WTC11 (cell line): ENCODE measurements around the gene ST6GAL1. TPM values are rescaled to one million over a fixed set of nuclear protein-coding genes. Genes with fewer than 3 reads are reported as not detected.
"Not testable (repeated sequence)": the region's sequence is repeated elsewhere in the genome, so short reads cannot be mapped to it uniquely, and the experiment has no call there.

Experiments
- ATAC-seq: fragments of 200-7000 bp; cut with Tn5 transposase; 2 replicates; pipeline ENCODE4 v1.10.0; 2021; ENCODE audit warnings: mild to moderate bottlenecking, moderate library complexity
- CTCF ChIA-PET: fragments of 300-600 bp; sonication (Branson Sonifier 250); formaldehyde crosslinking; loops from one replicate; lab custom pipeline; 2021; ENCODE audit warnings: antibody characterized with exemption; lab: Charles Lee
- POLR2A ChIA-PET: fragments of 350-600 bp; sonication (Branson Sonifier 250); formaldehyde crosslinking; loops from one replicate; lab custom pipeline; 2021; ENCODE audit warnings: antibody characterized with exemption; lab: Charles Lee
- DNase-seq: peaks from one replicate; pipeline ENCODE4 v3.0.0; 2021; ENCODE audit warnings: low spot score
- H3K27ac Mint-ChIP-seq: 2 replicates; pipeline ENCODE4 v1.8.0; 2021; ENCODE audit warnings: mixed read lengths
- H3K27me3 Mint-ChIP-seq: 2 replicates; pipeline ENCODE4 v1.8.0; 2021; ENCODE audit warnings: low read depth, mild to moderate bottlenecking, moderate library complexity, mixed read lengths
- H3K36me3 Mint-ChIP-seq: 2 replicates; pipeline ENCODE4 v1.8.0; 2021; ENCODE audit warnings: mixed read lengths
- H3K4me1 Mint-ChIP-seq: 2 replicates; pipeline ENCODE4 v1.8.0; 2022; ENCODE audit warnings: mixed read lengths
- H3K4me3 Mint-ChIP-seq: 2 replicates; pipeline ENCODE4 v1.8.0; 2021; ENCODE audit warnings: mild to moderate bottlenecking, moderate library complexity, mixed read lengths
- H3K9me3 Mint-ChIP-seq: 2 replicates; pipeline ENCODE4 v1.8.0; 2021; ENCODE audit warnings: mixed read lengths
- AFF4 ChIP-seq: sonication (generic); formaldehyde crosslinking; IDR thresholded peaks from 2 replicates; pipeline ENCODE4 v1.8.1; 2023; ENCODE audit warnings: mild to moderate bottlenecking, missing genetic modification reagents, borderline replicate concordance
- ATF1 ChIP-seq: sonication (generic); formaldehyde crosslinking; IDR thresholded peaks from 2 replicates; pipeline ENCODE4 v1.8.1; 2023; ENCODE audit warnings: mild to moderate bottlenecking, moderate library complexity, missing genetic modification reagents
- ELF4 ChIP-seq: sonication (generic); formaldehyde crosslinking; IDR thresholded peaks from 2 replicates; pipeline ENCODE4 v1.8.1; 2022; ENCODE audit warnings: low read depth, mild to moderate bottlenecking, moderate library complexity, missing genetic modification reagents
- GABPB1 ChIP-seq: sonication (generic); formaldehyde crosslinking; IDR thresholded peaks from 2 replicates; pipeline ENCODE4 v1.8.1; 2023; ENCODE audit warnings: mild to moderate bottlenecking, missing genetic modification reagents
- NFE2L1 ChIP-seq: sonication (generic); formaldehyde crosslinking; IDR thresholded peaks from 2 replicates; pipeline ENCODE4 v1.8.1; 2023; ENCODE audit warnings: missing genetic modification reagents
- NR2C2 ChIP-seq: sonication (generic); formaldehyde crosslinking; IDR thresholded peaks from 2 replicates; pipeline ENCODE4 v1.8.0; 2022; ENCODE audit warnings: mild to moderate bottlenecking, missing genetic modification reagents
- SP1 ChIP-seq: sonication (generic); formaldehyde crosslinking; conservative IDR thresholded peaks from 2 replicates; pipeline ENCODE4 v1.8.1; 2022; ENCODE audit warnings: missing genetic modification reagents
- TP53 ChIP-seq: sonication (generic); formaldehyde crosslinking; IDR thresholded peaks from 2 replicates; pipeline ENCODE4 v1.8.1; 2023; ENCODE audit warnings: mild to moderate bottlenecking, missing genetic modification reagents
- ZNF281 ChIP-seq: sonication (generic); formaldehyde crosslinking; IDR thresholded peaks from 2 replicates; pipeline ENCODE4 v1.8.0; 2023; ENCODE audit warnings: mild to moderate bottlenecking, missing genetic modification reagents
- ZNF423 ChIP-seq: fragments of 250-450 bp; sonication (Bioruptor Pico); IDR thresholded peaks from 2 replicates; pipeline ENCODE4 v2.1.2; 2022; ENCODE audit warnings: mild to moderate bottlenecking, moderate library complexity
- total RNA-seq: library from RNA; stranded (reverse); gene quantifications from 3 replicates; pipeline ENCODE4 v1.2.3, GENCODE V29; 2021
- TF ChIP-seq, protein P1 (sequence below): sonication (generic); formaldehyde crosslinking; IDR thresholded peaks from 2 replicates; pipeline ENCODE4 v1.8.1; 2023; ENCODE audit warnings: mild to moderate bottlenecking, missing genetic modification reagents, moderate library complexity
- TF ChIP-seq, protein P2 (sequence below): sonication (generic); formaldehyde crosslinking; IDR thresholded peaks from 2 replicates; pipeline ENCODE4 v1.8.1; 2023; ENCODE audit warnings: mild to moderate bottlenecking, moderate library complexity, missing genetic modification reagents
- TF ChIP-seq, protein P3 (sequence below): sonication (generic); formaldehyde crosslinking; conservative IDR thresholded peaks from 2 replicates; pipeline ENCODE4 v1.8.1; 2022; ENCODE audit warnings: mild to moderate bottlenecking, missing genetic modification reagents
- TF ChIP-seq, protein P4 (sequence below): fragments of 250-450 bp; sonication (Bioruptor Pico); conservative IDR thresholded peaks from 2 replicates; pipeline ENCODE4 v1.9.0; 2021; ENCODE audit warnings: mild to moderate bottlenecking

The ST6GAL1 gene
- total RNA-seq, 1 experiment from 2014 or later = 87.5 TPM

GRCh38 chr3:186990878-186991308 lies 60.6 kb downstream of the ST6GAL1 start:
- H3K27me3 Mint-ChIP-seq = no peaks in the 10 kb centered on the region
- H3K4me3 Mint-ChIP-seq = no peak overlapping the region
- ChIA-PET POLR2A (no interaction called here), CTCF (interaction anchor here (0.6 to 0.7 kb wide), 2 partner anchors 320 to 340 kb away, joined by 3 to 4 read pairs; no protein-coding TSS in a partner anchor)
- DNase-seq (no peak), ATAC-seq (no peak)
- H3K4me1 Mint-ChIP-seq = peaks cover 54% of the 10 kb centered on the region
- TF ChIP-seq, protein P1, sequence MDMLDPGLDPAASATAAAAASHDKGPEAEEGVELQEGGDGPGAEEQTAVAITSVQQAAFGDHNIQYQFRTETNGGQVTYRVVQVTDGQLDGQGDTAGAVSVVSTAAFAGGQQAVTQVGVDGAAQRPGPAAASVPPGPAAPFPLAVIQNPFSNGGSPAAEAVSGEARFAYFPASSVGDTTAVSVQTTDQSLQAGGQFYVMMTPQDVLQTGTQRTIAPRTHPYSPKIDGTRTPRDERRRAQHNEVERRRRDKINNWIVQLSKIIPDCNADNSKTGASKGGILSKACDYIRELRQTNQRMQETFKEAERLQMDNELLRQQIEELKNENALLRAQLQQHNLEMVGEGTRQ (CRISPR knock-in tag) = no peak
- no peaks in the 10 kb centered on the region for H3K9me3 Mint-ChIP-seq
- 0 out of 2 replicates have a peak overlapping the region, but pooled peaks have one; percentile 38 for H3K27ac Mint-ChIP-seq
- peaks cover 40% of the 10 kb centered on the region for H3K36me3 Mint-ChIP-seq

DNA sequence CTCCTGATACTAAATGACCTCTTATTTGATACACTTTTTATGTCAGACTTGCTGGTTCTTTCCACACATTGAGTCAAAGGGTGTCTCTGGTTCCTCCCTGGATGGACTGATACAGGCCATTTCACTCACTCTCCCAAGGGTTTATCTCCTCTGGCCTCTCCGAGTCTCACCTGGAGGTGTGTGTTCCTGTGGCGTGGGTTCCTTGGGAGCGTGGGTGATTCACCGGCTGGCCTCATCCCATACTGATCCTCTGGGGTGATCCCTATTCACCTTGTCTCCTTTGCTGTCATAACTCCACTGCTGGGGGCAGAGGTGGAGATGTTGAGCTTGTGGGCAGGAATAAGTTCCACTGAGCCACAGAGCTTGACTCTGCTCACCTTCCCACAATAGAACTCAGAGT lies 61.1 kb downstream of the ST6GAL1 start:
- peak overlapping the region; percentile 38; the same call in 1 of the 2 replicates for H3K27ac Mint-ChIP-seq
- CTCF ChIA-PET = interaction anchor here (0.6 kb wide), 1 partner anchor 319 kb away, joined by 4 read pairs; no protein-coding TSS in a partner anchor
- H3K4me1 Mint-ChIP-seq = peaks cover 56% of the 10 kb centered on the region
- TF ChIP-seq ZNF281 (no peak), ZNF423 (CRISPR knock-in tag) (no peak), NFE2L1 (CRISPR knock-in tag) (no peak), SP1 (no peak), NR2C2 (CRISPR knock-in tag) (no peak), GABPB1 (no peak), AFF4 (CRISPR knock-in tag) (no peak), ELF4 (CRISPR knock-in tag) (no peak), ATF1 (CRISPR knock-in tag) (no peak), TP53 (CRISPR knock-in tag) (no peak)
- TF ChIP-seq, protein P2, sequence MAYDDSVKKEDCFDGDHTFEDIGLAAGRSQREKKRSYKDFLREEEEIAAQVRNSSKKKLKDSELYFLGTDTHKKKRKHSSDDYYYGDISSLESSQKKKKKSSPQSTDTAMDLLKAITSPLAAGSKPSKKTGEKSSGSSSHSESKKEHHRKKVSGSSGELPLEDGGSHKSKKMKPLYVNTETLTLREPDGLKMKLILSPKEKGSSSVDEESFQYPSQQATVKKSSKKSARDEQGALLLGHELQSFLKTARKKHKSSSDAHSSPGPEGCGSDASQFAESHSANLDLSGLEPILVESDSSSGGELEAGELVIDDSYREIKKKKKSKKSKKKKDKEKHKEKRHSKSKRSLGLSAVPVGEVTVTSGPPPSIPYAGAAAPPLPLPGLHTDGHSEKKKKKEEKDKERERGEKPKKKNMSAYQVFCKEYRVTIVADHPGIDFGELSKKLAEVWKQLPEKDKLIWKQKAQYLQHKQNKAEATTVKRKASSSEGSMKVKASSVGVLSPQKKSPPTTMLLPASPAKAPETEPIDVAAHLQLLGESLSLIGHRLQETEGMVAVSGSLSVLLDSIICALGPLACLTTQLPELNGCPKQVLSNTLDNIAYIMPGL (CRISPR knock-in tag) = no peak
- TF ChIP-seq, protein P1 (CRISPR knock-in tag) = no peak
- TF ChIP-seq, protein P3, sequence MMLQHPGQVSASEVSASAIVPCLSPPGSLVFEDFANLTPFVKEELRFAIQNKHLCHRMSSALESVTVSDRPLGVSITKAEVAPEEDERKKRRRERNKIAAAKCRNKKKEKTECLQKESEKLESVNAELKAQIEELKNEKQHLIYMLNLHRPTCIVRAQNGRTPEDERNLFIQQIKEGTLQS (CRISPR knock-in tag) = no peak
- TF ChIP-seq, protein P4, sequence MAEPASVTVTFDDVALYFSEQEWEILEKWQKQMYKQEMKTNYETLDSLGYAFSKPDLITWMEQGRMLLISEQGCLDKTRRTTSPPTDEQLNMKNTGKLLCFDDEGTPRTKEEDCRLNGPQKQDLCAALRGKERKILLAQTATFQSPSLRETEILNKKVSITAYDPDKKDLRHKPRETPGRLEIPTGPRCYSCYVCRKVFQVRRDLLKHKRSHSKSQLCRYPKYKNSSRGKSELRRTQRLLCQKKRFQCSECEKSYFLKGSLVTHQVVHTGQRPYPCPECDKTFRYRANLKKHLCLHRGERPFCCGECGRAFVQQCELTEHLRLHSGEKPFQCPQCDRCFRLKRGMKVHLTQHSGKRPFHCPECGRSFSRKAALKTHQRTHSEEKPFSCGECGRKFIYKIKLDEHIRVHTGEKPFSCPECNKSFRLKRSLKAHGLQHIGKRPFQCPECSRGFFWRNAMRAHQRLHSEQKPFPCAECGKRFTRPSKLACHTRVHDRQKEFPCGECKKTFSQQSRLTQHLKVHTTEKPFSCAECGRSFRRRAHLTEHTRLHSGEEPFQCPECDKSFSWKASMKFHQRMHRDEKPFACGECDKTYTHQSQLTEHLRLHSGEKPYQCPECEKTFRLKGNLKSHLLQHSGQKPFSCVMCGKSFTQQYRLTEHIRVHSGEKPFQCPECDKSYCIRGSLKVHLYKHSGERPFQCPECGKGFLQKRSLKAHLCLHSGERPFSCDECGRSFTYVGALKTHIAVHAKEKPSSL (CRISPR knock-in tag) = no peak
- POLR2A ChIA-PET = no interaction called here
- ATAC-seq (no peak), DNase-seq (no peak)
- H3K27me3 Mint-ChIP-seq = no peaks in the 10 kb centered on the region
- H3K36me3 Mint-ChIP-seq = peaks cover 37% of the 10 kb centered on the region
- H3K4me3 Mint-ChIP-seq = no peak overlapping the region
- H3K9me3 Mint-ChIP-seq = no peaks in the 10 kb centered on the region

- CTCF ChIA-PET, POLR2A ChIA-PET, H3K27me3 Mint-ChIP-seq, H3K9me3 Mint-ChIP-seq, DNase-seq, H3K4me3 Mint-ChIP-seq, ATAC-seq: not testable (repeated sequence)
- Mint-ChIP-seq H3K36me3 (peaks cover 34% of the 10 kb centered on the region), H3K4me1 (peaks cover 58% of the 10 kb centered on the region), H3K27ac (peak overlapping the region; percentile 38)
Observed at GRCh38 chr3:186992096-186992495, 61.8 kb downstream of the ST6GAL1 start.
